ENCODE results near the gene LRFN5. TPM values are rescaled to one million over a fixed set of nuclear protein-coding genes. Genes with fewer than 3 reads are reported as not detected.

The LRFN5 gene
- total RNA-seq, 3 donors from 2014 or later (not counting 1 experiment from before 2014, with no cell fraction given), result not detected

DNA sequence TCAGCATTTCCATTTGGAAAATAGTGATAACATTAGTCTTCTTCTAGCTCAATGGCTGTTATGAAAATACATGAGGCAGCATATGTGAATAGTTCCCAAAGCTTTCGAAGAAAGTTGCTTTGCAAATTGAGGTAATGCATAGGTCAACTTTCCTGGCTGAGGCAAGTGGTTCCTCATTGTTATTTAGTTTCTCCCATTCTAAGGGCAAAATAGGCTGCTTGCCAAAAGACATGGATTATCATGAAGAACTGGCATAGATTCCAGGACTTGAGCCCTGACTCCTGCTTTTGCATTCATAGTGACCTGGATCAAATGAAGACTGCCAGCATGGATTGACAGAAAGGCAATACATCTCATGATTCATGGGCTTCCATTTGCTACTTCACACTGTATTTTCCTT, 35.7 kb downstream of the LRFN5 start:
- Mint-ChIP-seq H3K4me3 (no peak overlapping the region), H3K4me1 (no peaks in the 10 kb centered on the region), H3K9me3 (peaks cover 8 to 9% of the 10 kb centered on the region in 2 donors), H3K36me3 (no peaks in the 10 kb centered on the region), H3K27ac (no peak overlapping the region), H3K27me3 (ENCODE audit: low read depth in 2 of 2) (no peaks in the 10 kb centered on the region)
- intact Hi-C loops (cut with micrococcal nuclease), result no loop called here
- DNase-seq (no peak), ATAC-seq (no peak)
- TF ChIP-seq, protein P1, sequence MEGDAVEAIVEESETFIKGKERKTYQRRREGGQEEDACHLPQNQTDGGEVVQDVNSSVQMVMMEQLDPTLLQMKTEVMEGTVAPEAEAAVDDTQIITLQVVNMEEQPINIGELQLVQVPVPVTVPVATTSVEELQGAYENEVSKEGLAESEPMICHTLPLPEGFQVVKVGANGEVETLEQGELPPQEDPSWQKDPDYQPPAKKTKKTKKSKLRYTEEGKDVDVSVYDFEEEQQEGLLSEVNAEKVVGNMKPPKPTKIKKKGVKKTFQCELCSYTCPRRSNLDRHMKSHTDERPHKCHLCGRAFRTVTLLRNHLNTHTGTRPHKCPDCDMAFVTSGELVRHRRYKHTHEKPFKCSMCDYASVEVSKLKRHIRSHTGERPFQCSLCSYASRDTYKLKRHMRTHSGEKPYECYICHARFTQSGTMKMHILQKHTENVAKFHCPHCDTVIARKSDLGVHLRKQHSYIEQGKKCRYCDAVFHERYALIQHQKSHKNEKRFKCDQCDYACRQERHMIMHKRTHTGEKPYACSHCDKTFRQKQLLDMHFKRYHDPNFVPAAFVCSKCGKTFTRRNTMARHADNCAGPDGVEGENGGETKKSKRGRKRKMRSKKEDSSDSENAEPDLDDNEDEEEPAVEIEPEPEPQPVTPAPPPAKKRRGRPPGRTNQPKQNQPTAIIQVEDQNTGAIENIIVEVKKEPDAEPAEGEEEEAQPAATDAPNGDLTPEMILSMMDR (IDR thresholded peaks at IDR 0.05), result no peak
- WGBS (ENCODE audit: insufficient coverage), result 94% methylated on average over 1 of the region's 1 CpG
- Histone ChIP-seq H3K9me3 (ENCODE audit: control insufficient read depth, insufficient read depth, low read length) (peaks cover 3% of the 10 kb centered on the region), H3K4me1 (ENCODE audit: control insufficient read depth, insufficient read depth, low read length) (no peaks in the 10 kb centered on the region), H3K27me3 (ENCODE audit: control insufficient read depth, insufficient read depth, low read length) (no peaks in the 10 kb centered on the region), H3K36me3 (ENCODE audit: control insufficient read depth, insufficient read depth, low read length) (no peaks in the 10 kb centered on the region), H3K4me3 (ENCODE audit: low read length) (no peak overlapping the region), H3K27ac (ENCODE audit: low read length) (no peak overlapping the region)

DNA sequence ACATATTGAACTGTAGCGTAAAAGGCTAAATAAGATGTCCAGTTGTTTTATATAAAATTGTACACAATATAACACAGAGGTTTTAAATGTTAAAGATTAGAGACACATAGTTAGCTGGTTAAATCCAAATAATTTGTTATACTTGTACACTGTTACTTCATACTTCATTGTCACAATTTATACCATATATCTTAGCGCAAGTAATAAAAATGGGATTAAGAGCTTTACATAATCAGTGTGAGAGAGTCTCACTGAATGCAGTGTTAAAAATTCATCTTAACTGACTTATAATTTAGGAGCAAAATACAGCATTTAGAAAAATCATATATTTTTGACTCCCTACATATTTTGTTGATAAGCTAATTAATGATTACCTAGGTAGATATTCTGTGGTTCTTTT, 36.1 kb downstream of the LRFN5 start:
- no peak overlapping the region for H3K27ac ChIP-seq (ENCODE audit: low read length)
- TF ChIP-seq, protein P1 (IDR thresholded peaks at IDR 0.05), result no peak
- Mint-ChIP-seq H3K4me3 (no peak overlapping the region), H3K4me1 (no peaks in the 10 kb centered on the region), H3K9me3 (peaks cover 9 to 12% of the 10 kb centered on the region in 2 donors), H3K36me3 (no peaks in the 10 kb centered on the region), H3K27ac (no peak overlapping the region), H3K27me3 (ENCODE audit: low read depth in 2 of 2) (no peaks in the 10 kb centered on the region)
- DNase-seq (no peak), ATAC-seq (no peak)
- no peaks in the 10 kb centered on the region for H3K36me3 ChIP-seq (ENCODE audit: control insufficient read depth, insufficient read depth, low read length)
- no CpG with 5 or more reads among the region's 2 CpGs for WGBS (ENCODE audit: insufficient coverage)
- H3K27me3 ChIP-seq (ENCODE audit: control insufficient read depth, insufficient read depth, low read length), result no peaks in the 10 kb centered on the region
- no peak overlapping the region for H3K4me3 ChIP-seq (ENCODE audit: low read length)
- H3K4me1 ChIP-seq (ENCODE audit: control insufficient read depth, insufficient read depth, low read length), result no peaks in the 10 kb centered on the region
- intact Hi-C loops (cut with micrococcal nuclease), result no loop called here
- peaks cover 3% of the 10 kb centered on the region for H3K9me3 ChIP-seq (ENCODE audit: control insufficient read depth, insufficient read depth, low read length)

GRCh38 chr14:41644606-41645005, 37.9 kb downstream of the LRFN5 start:
- DNase-seq (no peak), ATAC-seq (no peak)
- Mint-ChIP-seq H3K9me3 (peaks cover 9 to 12% of the 10 kb centered on the region in 2 donors), H3K4me1 (no peaks in the 10 kb centered on the region), H3K36me3 (no peaks in the 10 kb centered on the region), H3K4me3 (no peak overlapping the region), H3K27ac (no peak overlapping the region), H3K27me3 (ENCODE audit: low read depth in 2 of 2) (no peaks in the 10 kb centered on the region)
- Histone ChIP-seq H3K27me3 (ENCODE audit: control insufficient read depth, insufficient read depth, low read length) (no peaks in the 10 kb centered on the region), H3K27ac (ENCODE audit: low read length) (no peak overlapping the region), H3K9me3 (ENCODE audit: control insufficient read depth, insufficient read depth, low read length) (peaks cover 3% of the 10 kb centered on the region), H3K36me3 (ENCODE audit: control insufficient read depth, insufficient read depth, low read length) (no peaks in the 10 kb centered on the region), H3K4me1 (ENCODE audit: control insufficient read depth, insufficient read depth, low read length) (no peaks in the 10 kb centered on the region), H3K4me3 (ENCODE audit: low read length) (no peak overlapping the region)
- intact Hi-C loops (cut with micrococcal nuclease), result no loop called here
- TF ChIP-seq, protein P1 (IDR thresholded peaks at IDR 0.05), result no peak
- WGBS (ENCODE audit: insufficient coverage), result 80% methylated on average over 1 of the region's 1 CpG

DNA sequence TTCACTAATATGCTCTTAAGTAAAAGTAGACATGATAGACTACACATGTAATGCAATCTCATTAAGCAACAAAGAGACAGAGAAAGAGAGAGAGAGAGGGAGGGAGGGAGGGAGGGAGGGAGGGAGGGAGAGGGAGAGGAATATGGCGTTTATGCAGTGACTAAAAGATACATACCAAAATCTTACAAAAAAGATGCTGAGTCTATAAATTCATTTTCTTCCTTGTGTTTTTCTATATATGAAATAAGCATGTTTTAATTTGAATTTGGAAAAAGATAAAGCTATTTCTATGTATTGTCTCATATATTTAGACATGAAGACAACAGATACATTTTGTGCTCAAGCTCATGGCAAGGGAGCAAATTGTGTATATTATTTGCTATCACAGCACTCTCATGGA, 44.1 kb downstream of the LRFN5 start:
- Mint-ChIP-seq H3K27ac (no peak overlapping the region), H3K4me1 (no peaks in the 10 kb centered on the region), H3K36me3 (no peaks in the 10 kb centered on the region), H3K9me3 (peaks cover 13 to 21% of the 10 kb centered on the region in 2 donors), H3K27me3 (ENCODE audit: low read depth in 2 of 2) (no peaks in the 10 kb centered on the region), H3K4me3 (no peak overlapping the region)
- WGBS (ENCODE audit: insufficient coverage), result no CpG with 5 or more reads among the region's 1 CpG
- TF ChIP-seq, protein P1 (IDR thresholded peaks at IDR 0.05), result no peak
- no peaks in the 10 kb centered on the region for H3K36me3 ChIP-seq (ENCODE audit: control insufficient read depth, insufficient read depth, low read length)
- no peaks in the 10 kb centered on the region for H3K9me3 ChIP-seq (ENCODE audit: control insufficient read depth, insufficient read depth, low read length)
- ATAC-seq (no peak), DNase-seq (no peak)
- intact Hi-C loops (cut with micrococcal nuclease), result no loop called here
- H3K27ac ChIP-seq (ENCODE audit: low read length), result no peak overlapping the region
- H3K4me3 ChIP-seq (ENCODE audit: low read length), result no peak overlapping the region
- H3K4me1 ChIP-seq (ENCODE audit: control insufficient read depth, insufficient read depth, low read length), result no peaks in the 10 kb centered on the region
- no peaks in the 10 kb centered on the region for H3K27me3 ChIP-seq (ENCODE audit: control insufficient read depth, insufficient read depth, low read length)

Measured in natural killer cell (primary cell).